T-cell (primary cell): Measurements from ENCODE around the gene ACSF3. TPM values are rescaled to one million over a fixed set of nuclear protein-coding genes. Genes with fewer than 3 reads are reported as not detected.
A peak's percentile ranks its signal among the peaks of the same experiment; 100 is the strongest.

Experiments used
- ATAC-seq, 4 experiments: fragments of 200-7000 bp in 3 of 4; fragments of 150-1000 bp in 1 of 4; cut with Tn5 transposase; replicated peaks in 1 of 4; 1 replicate in 3 of 4; 2 replicates in 1 of 4; pipeline ENCODE4 v1.10.0; 2021; ENCODE audit warnings: moderate library complexity in 3 of 4, mild to moderate bottlenecking in 2 of 4, moderate number of reproducible peaks in 1 of 4
- CTCF ChIA-PET, 2 donors: fragments of 300-600 bp; sonication (Branson Sonifier 250); formaldehyde crosslinking; loops; one replicate each; lab custom pipeline; 2022; ENCODE audit warnings: antibody characterized with exemption in 2 of 2; lab: Charles Lee
- POLR2A ChIA-PET, 2 donors: fragments of 300-600 bp; sonication (Branson Sonifier 250); formaldehyde crosslinking; loops; one replicate each; lab custom pipeline; 2022; ENCODE audit warnings: antibody characterized with exemption in 2 of 2; lab: Charles Lee
- DNase-seq, 35 experiments: peaks; one replicate each; pipeline versions ENCODE4 v3.0.0 to v3.0.0-alpha.2; 2013 to 2023
- H3K27ac ChIP-seq: one replicate; pipeline ENCODE4 v1.5.1; 2013; ENCODE audit warnings: low read length
- H3K27me3 ChIP-seq, 2 experiments: replicated peaks in 1 of 2; 1 replicate in 1 of 2; 2 replicates in 1 of 2; pipeline versions ENCODE4 v1.6.1 to v1.7.0; 2013; ENCODE audit warnings: low read length in 1 of 2, mixed read lengths in 1 of 2; ENCODE audit not compliant: control insufficient read depth in 2 of 2, insufficient read depth in 2 of 2; ENCODE audit errors: extremely low read depth in 1 of 2
- H3K36me3 ChIP-seq, 2 donors: 1 replicate in 1 of 2; 2 replicates in 1 of 2; pipeline versions ENCODE4 v1.6.1 to v1.7.0; 2013; ENCODE audit warnings: low read length in 1 of 2; ENCODE audit not compliant: control insufficient read depth in 2 of 2, insufficient read depth in 1 of 2; ENCODE audit errors: extremely low read depth in 1 of 2
- H3K4me1 ChIP-seq, 2 experiments: 1 replicate in 1 of 2; 2 replicates in 1 of 2; pipeline versions ENCODE4 v1.6.1 to v1.7.0; 2013; ENCODE audit warnings: low read length in 2 of 2, mixed read lengths in 1 of 2; ENCODE audit not compliant: insufficient read depth in 2 of 2, control insufficient read depth in 1 of 2; ENCODE audit errors: extremely low read depth in 1 of 2
- H3K4me3 ChIP-seq, 2 donors: 1 replicate in 1 of 2; 2 replicates in 1 of 2; pipeline versions ENCODE4 v1.5.1 to v1.7.0; 2013; ENCODE audit warnings: mild to moderate bottlenecking in 2 of 2, low read length in 1 of 2, moderate library complexity in 1 of 2; ENCODE audit not compliant: control insufficient read depth in 1 of 2; ENCODE audit errors: extremely low read depth in 1 of 2
- H3K9me3 ChIP-seq: 2 replicates; pipeline ENCODE4 v1.7.0; 2013
- H3K27ac Mint-ChIP-seq, 2 donors: one replicate each; pipeline ENCODE4 v1.8.0; 2020 to 2021; ENCODE audit warnings: mild to moderate bottlenecking in 2 of 2, mixed read lengths in 2 of 2
- H3K27me3 Mint-ChIP-seq, 2 donors: one replicate each; pipeline ENCODE4 v1.8.0; 2021 to 2022; ENCODE audit warnings: mixed read lengths in 2 of 2
- H3K36me3 Mint-ChIP-seq: one replicate; pipeline ENCODE4 v1.8.0; 2021; ENCODE audit warnings: mixed read lengths
- H3K4me1 Mint-ChIP-seq, 3 donors: one replicate each; pipeline ENCODE4 v1.8.0; 2020 to 2022; ENCODE audit warnings: mixed read lengths in 3 of 3, mild to moderate bottlenecking in 1 of 3
- H3K4me3 Mint-ChIP-seq, 3 donors: one replicate each; pipeline ENCODE4 v1.8.0; 2020 to 2022; ENCODE audit warnings: mild to moderate bottlenecking in 3 of 3, mixed read lengths in 3 of 3, moderate library complexity in 3 of 3
- H3K9me3 Mint-ChIP-seq, 3 donors: one replicate each; pipeline ENCODE4 v1.8.0; 2020 to 2022; ENCODE audit warnings: mixed read lengths in 3 of 3
- WGBS: methylation state at CpG from one replicate; pipeline ENCODE4 v1.1.5; 2013; ENCODE audit warnings: missing lambda C conversion rate; ENCODE audit not compliant: insufficient coverage; 5-methylcytosine and 5-hydroxymethylcytosine counted together
- total RNA-seq, 35 experiments: library from RNA in 6 of 35; stranded (reverse) in 6 of 35; fragments of 120-200 nt in 1 of 35; gene quantifications; one replicate each; pipeline versions ENCODE4 v1.2.1 to v1.2.4 and lab custom pipeline; 2013 to 2026

The ACSF3 gene
- total RNA-seq, 5 donors from 2014 or later (not counting 1 experiment from before 2014, with no cell fraction given) = 70.5 to 102 (median 79.9) TPM

DNA sequence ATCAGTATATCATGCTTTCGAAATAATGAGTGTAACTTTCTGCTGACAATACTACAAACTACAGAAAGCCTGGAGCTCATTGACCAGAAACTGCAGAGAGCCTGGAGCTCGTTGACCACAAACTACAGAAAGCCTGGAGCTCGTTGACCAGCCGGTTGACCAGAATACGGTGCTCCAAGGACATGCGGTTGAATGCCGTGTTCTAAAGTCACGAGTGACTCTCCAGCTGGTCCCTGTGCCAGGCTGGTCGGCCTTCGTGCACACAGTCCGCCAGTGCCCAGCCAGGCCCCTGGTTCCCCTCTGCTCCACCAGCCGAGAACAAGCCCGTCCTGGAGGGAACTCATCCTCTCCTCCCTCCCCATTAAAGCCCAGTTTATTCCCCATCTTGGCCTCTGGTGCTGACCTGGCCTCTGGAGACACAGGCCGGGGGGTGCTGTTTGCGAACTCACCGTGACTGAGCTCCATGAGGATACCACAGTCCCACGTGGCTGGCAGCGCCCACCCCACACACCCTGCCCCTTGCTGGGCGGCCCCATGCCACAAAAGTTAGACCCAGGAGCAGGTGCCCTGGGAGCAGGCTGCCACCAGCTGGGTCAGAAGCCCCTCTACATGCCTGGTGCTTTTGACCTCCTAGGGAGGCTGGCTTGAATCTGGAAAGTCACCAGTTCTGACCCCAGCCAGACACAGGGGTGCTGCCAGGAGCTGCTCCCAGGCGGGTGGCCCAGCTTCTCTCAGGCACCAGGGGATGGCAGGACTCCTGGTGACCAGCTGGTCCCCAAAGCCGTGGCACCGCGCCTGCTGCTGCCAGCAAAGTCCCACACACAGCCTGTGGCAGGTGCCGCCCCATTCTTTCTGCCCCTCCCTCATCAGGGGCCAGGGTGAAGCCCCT, 62.4 kb downstream of the ACSF3 start:
- Mint-ChIP-seq H3K36me3 (peaks cover 3% of the 10 kb centered on the region), H3K27me3 (no peaks in the 10 kb centered on the region), H3K27ac (peak overlapping the region in 1 of 2 donors; percentile 66), H3K4me1 (peaks cover 0 to 2% (median 0%) of the 10 kb centered on the region in 3 donors), H3K4me3 (no peak overlapping the region), H3K9me3 (no peaks in the 10 kb centered on the region)
- H3K4me1 ChIP-seq = peaks cover 0 to 9% of the 10 kb centered on the region in 2 experiments
- peaks cover 4 to 5% of the 10 kb centered on the region in 2 donors for H3K36me3 ChIP-seq
- DNase-seq (no peak), ATAC-seq (peak in 1 of 4 experiments; percentile 12)
- H3K9me3 ChIP-seq = no peaks in the 10 kb centered on the region
- peaks cover 0 to 2% of the 10 kb centered on the region in 2 experiments for H3K27me3 ChIP-seq
- no peak overlapping the region for H3K4me3 ChIP-seq
- POLR2A ChIA-PET = no interaction called here
- no peak overlapping the region for H3K27ac ChIP-seq
- WGBS = 68% methylated on average over 19 of the region's 24 CpGs
- CTCF ChIA-PET = interaction anchor here in 1 of 2 donors (0.5 kb wide), 1 partner anchor 31 kb away, joined by 4 read pairs; no protein-coding TSS in a partner anchor

DNA sequence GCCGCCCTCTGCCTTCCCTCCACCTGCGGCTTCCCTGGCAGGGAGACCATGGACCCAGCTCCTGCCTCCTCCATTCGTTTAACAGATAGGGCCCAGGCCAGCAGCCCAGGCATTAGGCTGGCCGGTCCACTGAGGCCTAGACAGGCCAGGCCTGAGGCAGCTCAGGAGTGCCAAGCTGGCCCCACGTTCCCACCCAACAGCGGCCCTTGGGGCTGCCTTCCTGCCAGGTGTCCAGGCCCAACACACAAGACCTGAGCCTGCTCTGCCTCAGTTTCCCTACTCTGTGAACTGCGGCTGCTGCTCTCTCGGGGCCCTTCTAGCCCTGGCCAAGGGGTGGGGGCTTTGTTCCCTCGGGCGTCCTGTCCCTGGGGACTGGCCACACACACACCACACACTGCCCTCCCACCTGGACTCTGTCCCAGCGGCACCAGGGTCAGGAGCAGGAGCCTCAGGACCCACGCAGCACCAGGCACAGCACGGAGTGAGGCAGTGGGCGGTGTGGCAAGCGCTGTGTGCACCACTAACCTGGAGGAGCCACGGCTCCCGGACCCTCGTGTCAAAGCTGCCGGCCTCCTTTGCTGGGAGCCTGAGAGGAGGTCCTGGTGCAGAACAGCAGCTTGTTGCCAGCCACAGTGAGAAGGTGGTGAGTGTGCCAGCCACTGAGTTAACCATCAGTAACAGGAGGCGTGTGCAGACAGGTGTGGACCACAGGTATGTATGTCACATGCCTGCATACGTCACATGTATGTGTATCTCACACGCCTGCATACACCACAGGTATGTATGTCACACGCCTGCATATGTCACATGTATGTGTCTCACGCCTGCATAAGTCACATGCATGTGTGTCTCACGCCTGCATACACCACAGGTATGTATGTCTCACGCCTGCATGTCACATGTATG, 63.3 kb downstream of the ACSF3 start:
- Histone ChIP-seq H3K27ac (no peak overlapping the region), H3K36me3 (peaks cover 1 to 4% of the 10 kb centered on the region in 2 donors), H3K27me3 (peaks cover 0 to 2% of the 10 kb centered on the region in 2 experiments), H3K4me1 (peaks cover 0 to 9% of the 10 kb centered on the region in 2 experiments), H3K9me3 (no peaks in the 10 kb centered on the region), H3K4me3 (no peak overlapping the region)
- Mint-ChIP-seq H3K36me3 (no peaks in the 10 kb centered on the region), H3K4me3 (no peak overlapping the region), H3K27me3 (no peaks in the 10 kb centered on the region), H3K27ac (no peak overlapping the region), H3K4me1 (peaks cover 0 to 4% (median 0%) of the 10 kb centered on the region in 3 donors), H3K9me3 (no peaks in the 10 kb centered on the region)
- peak in 2 of 4 experiments; percentile 9 to 12 for ATAC-seq
- CTCF ChIA-PET = no interaction called here
- DNase-seq = no peak
- POLR2A ChIA-PET = no interaction called here
- 77% methylated on average over 23 of the region's 26 CpGs for WGBS

DNA sequence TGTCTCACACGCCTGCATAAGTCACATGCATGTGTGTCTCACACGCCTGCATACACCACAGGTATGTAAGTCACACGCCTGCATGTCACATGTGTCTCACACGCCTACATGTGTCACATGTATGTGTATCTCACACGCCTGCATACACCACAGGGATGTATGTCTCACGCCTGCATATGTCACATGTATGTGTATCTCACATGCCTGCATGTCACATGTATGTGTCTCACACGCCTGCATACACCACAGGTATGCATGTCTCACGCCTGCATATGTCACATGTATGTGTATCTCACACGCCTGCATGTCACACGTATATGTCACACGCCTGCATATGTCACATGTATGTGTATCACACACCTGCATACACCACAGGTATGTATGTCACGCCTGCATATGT, 64.1 kb downstream of the ACSF3 start:
- CTCF ChIA-PET = no interaction called here
- no peak overlapping the region for H3K27ac Mint-ChIP-seq
- ATAC-seq = no peak

DNA sequence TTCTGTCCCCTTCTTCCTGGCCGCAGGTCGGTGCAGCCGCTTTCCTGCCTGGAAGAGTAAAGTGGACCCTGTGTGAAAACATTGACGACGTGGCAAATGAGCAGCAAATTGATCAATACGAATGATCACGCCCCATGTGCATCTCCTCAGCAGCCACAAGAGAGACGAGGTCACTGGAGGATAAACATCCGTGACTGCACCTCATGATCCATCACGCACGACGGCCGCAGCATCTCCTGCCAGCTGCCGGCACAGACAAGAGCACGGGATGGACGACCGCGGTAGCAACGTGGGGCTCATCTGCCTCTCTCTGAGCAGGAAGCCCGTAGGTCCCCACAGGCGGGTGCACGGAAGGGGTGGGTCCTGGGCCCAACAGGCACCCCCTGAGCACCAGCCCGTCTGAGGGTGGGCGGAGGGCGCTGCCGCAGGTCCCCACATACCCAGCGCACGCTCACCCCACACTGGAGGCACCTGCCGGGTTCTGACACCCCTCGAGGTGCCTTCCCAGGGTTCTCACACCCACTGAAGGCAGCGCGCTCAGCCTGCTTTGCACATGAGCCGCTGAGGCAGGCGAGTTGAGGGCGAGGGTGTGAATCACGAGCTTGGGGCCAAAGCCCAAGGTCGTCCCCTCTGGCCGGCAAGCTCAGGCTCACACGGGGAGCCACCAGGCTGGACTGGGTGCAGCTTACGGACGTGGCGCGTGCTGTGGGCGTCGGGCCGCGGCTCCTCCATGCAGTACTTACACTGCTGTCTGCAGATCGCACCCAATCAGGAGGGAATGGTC, 65.6 kb downstream of the ACSF3 start:
- no peak overlapping the region for H3K27ac ChIP-seq
- H3K36me3 ChIP-seq = no peaks in the 10 kb centered on the region
- Mint-ChIP-seq H3K4me3 (no peak overlapping the region), H3K36me3 (no peaks in the 10 kb centered on the region), H3K27me3 (peaks cover 0 to 2% of the 10 kb centered on the region in 2 donors), H3K4me1 (peaks cover 0 to 5% (median 0%) of the 10 kb centered on the region in 3 donors), H3K27ac (no peak overlapping the region), H3K9me3 (no peaks in the 10 kb centered on the region)
- ATAC-seq (no peak), DNase-seq (no peak)
- H3K4me3 ChIP-seq = no peak overlapping the region
- peaks cover 0 to 9% of the 10 kb centered on the region in 2 experiments for H3K4me1 ChIP-seq
- CTCF ChIA-PET = no interaction called here
- whole genome bisulfite sequencing = 89% methylated on average over 48 of the region's 48 CpGs
- H3K9me3 ChIP-seq = no peaks in the 10 kb centered on the region
- POLR2A ChIA-PET = no interaction called here
- H3K27me3 ChIP-seq = peaks cover 0 to 2% of the 10 kb centered on the region in 2 experiments

More for the DNA sequence above, 64.1 kb downstream of the ACSF3 start:
- H3K4me3 Mint-ChIP-seq = no peak overlapping the region
- no peak overlapping the region for H3K4me3 ChIP-seq
- H3K4me1 Mint-ChIP-seq = peaks cover 0 to 5% (median 0%) of the 10 kb centered on the region in 3 donors
- WGBS = 93% methylated on average over 12 of the region's 12 CpGs
- H3K9me3 ChIP-seq = no peaks in the 10 kb centered on the region
- peaks cover 0 to 2% of the 10 kb centered on the region in 2 experiments for H3K27me3 ChIP-seq
- no peaks in the 10 kb centered on the region for H3K9me3 Mint-ChIP-seq
- POLR2A ChIA-PET = no interaction called here
- no peak overlapping the region for H3K27ac ChIP-seq
- H3K36me3 Mint-ChIP-seq = no peaks in the 10 kb centered on the region
- no peak for DNase-seq
- peaks cover 0 to 9% of the 10 kb centered on the region in 2 experiments for H3K4me1 ChIP-seq
- no peaks in the 10 kb centered on the region for H3K27me3 Mint-ChIP-seq
- H3K36me3 ChIP-seq = peaks cover 0 to under 1% of the 10 kb centered on the region in 2 donors

DNA sequence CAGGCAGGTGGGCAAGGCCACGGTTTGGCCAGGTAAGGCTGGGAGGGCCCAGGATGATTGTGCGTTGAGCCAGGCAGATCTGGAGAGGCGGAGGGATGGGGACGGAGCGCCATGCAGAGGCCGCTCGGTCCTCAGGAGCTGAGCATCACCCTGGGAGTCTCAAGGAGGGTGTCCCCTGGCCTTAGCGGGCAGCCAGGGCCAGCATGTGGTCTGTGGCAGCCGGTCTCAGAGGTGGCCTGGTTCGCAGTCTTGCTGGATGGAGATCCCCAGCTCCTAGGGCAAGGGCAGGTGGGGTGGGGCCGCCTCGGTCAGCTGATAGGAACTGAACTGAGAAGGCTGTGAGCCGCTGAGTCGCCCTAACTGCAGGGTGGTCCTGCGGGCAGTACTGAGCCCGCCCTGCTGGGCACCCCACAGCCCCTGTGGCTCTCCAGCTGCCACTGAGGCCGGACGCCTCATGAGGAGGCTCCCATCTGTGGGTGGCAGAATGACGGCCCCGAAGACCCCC, 66.2 kb downstream of the ACSF3 start:
- no peaks in the 10 kb centered on the region for H3K36me3 ChIP-seq
- peaks cover 0 to 3% of the 10 kb centered on the region in 2 donors for H3K27me3 Mint-ChIP-seq
- no peak overlapping the region for H3K4me3 Mint-ChIP-seq
- H3K27ac ChIP-seq = no peak overlapping the region
- no peak for ATAC-seq
- H3K9me3 ChIP-seq = no peaks in the 10 kb centered on the region
- peaks cover 0 to 5% (median 0%) of the 10 kb centered on the region in 3 donors for H3K4me1 Mint-ChIP-seq
- H3K27ac Mint-ChIP-seq = no peak overlapping the region
- H3K36me3 Mint-ChIP-seq = no peaks in the 10 kb centered on the region
- peaks cover 0 to 4% of the 10 kb centered on the region in 2 experiments for H3K27me3 ChIP-seq
- 90% methylated on average over 20 of the region's 20 CpGs for WGBS
- H3K9me3 Mint-ChIP-seq = no peaks in the 10 kb centered on the region
- CTCF ChIA-PET = no interaction called here
- no peak overlapping the region for H3K4me3 ChIP-seq
- H3K4me1 ChIP-seq = peaks cover 0 to 9% of the 10 kb centered on the region in 2 experiments
- POLR2A ChIA-PET = no interaction called here
- DNase-seq = no peak
